H1 (cell line): ENCODE data around the gene PLK4. TPM values are rescaled to one million over a fixed set of nuclear protein-coding genes. Genes with fewer than 3 reads are reported as not detected.

Source experiments
- CTCF ChIA-PET: fragments of 300-600 bp; sonication (Branson Sonifier 250); formaldehyde crosslinking; loops from one replicate; lab custom pipeline; 2021; ENCODE audit not compliant: partially characterized antibody; lab: Charles Lee
- POLR2A ChIA-PET: fragments of 300-600 bp; sonication (Branson Sonifier 250); formaldehyde crosslinking; loops from one replicate; lab custom pipeline; 2021; ENCODE audit warnings: inconsistent platforms; ENCODE audit not compliant: partially characterized antibody; lab: Charles Lee
- DNase-seq, 2 experiments: peaks; one replicate each; pipeline versions ENCODE4 v3.0.0 to v3.0.0-alpha.2; 2010 to 2022; ENCODE audit warnings: low spot score in 2 of 2, low read depth in 1 of 2, mixed read lengths in 1 of 2
- FAIRE-seq: peaks from 2 replicates; lab custom pipeline; 2011; peaks lifted over from hg19 to GRCh38; lab: Jason Lieb, UNC
- H2AFZ ChIP-seq: 2 replicates; pipeline ENCODE4 v1.8.1; 2012; ENCODE audit warnings: low read length, inconsistent platforms
- H2AK5ac ChIP-seq: 2 replicates; pipeline ENCODE4 v1.6.1; 2013; ENCODE audit warnings: low read depth, low read length
- H2BK120ac ChIP-seq: replicated peaks from 2 replicates; pipeline ENCODE3; 2013; ENCODE audit warnings: low read depth, low read length, inconsistent platforms
- H2BK12ac ChIP-seq: 2 replicates; pipeline ENCODE4 v1.6.1; 2013; ENCODE audit warnings: low read depth, low read length
- H2BK15ac ChIP-seq: 2 replicates; pipeline ENCODE4 v1.6.1; 2013; ENCODE audit warnings: low read length
- H2BK20ac ChIP-seq: 2 replicates; pipeline ENCODE4 v1.6.1; 2013; ENCODE audit warnings: low read length
- H2BK5ac ChIP-seq: 2 replicates; pipeline ENCODE4 v1.6.1; 2013; ENCODE audit warnings: low read depth, low read length
- H3K14ac ChIP-seq: 2 replicates; pipeline ENCODE4 v1.6.1; 2013; ENCODE audit warnings: inconsistent platforms; ENCODE audit not compliant: insufficient read length
- H3K18ac ChIP-seq: 2 replicates; pipeline ENCODE4 v1.6.1; 2013; ENCODE audit warnings: low read length; ENCODE audit errors: extremely low read depth
- H3K23ac ChIP-seq: 2 replicates; pipeline ENCODE4 v1.6.1; 2013; ENCODE audit warnings: inconsistent platforms; ENCODE audit not compliant: insufficient read length
- H3K23me2 ChIP-seq: 2 replicates; pipeline ENCODE4 v1.6.1; 2013; ENCODE audit warnings: low read depth, low read length
- H3K27ac ChIP-seq: 2 replicates; pipeline ENCODE4 v1.6.1; 2011; ENCODE audit warnings: low read depth, low read length, inconsistent platforms
- H3K27me3 ChIP-seq, 4 experiments: replicated peaks in 1 of 4; 1 replicate in 1 of 4; 2 replicates in 3 of 4; pipeline versions ENCODE4 v1.6.1 to v1.8.1; 2011 to 2013; ENCODE audit warnings: low read length in 3 of 4, mild to moderate bottlenecking in 3 of 4, inconsistent platforms in 2 of 4, mixed read lengths in 2 of 4, moderate library complexity in 1 of 4; ENCODE audit not compliant: control insufficient read depth in 3 of 4, insufficient read depth in 3 of 4; ENCODE audit errors: extremely low read depth in 1 of 4
- H3K36me3 ChIP-seq, 4 experiments: 2 replicates each; pipeline versions ENCODE4 v1.6.1 to v1.8.1; 2011 to 2013; ENCODE audit warnings: mild to moderate bottlenecking in 4 of 4, low read length in 3 of 4, moderate library complexity in 2 of 4, control low read depth in 1 of 4, inconsistent platforms in 1 of 4; ENCODE audit not compliant: insufficient read depth in 4 of 4, control insufficient read depth in 2 of 4
- H3K4ac ChIP-seq: replicated peaks from 2 replicates; pipeline ENCODE3; 2013; ENCODE audit warnings: low read length, low read depth, mixed read lengths, inconsistent platforms; ENCODE audit not compliant: insufficient read length
- H3K4me1 ChIP-seq, 4 experiments: replicated peaks in 1 of 4; 1 replicate in 1 of 4; 2 replicates in 3 of 4; pipeline versions ENCODE4 v1.6.1 to v1.8.1; 2011 to 2013; ENCODE audit warnings: low read length in 3 of 4, inconsistent platforms in 2 of 4, mixed read lengths in 1 of 4; ENCODE audit not compliant: insufficient read depth in 4 of 4, control insufficient read depth in 3 of 4
- H3K4me2 ChIP-seq, 2 experiments: 2 replicates each; pipeline versions ENCODE4 v1.6.1 to v1.8.1; 2011 to 2013; ENCODE audit warnings: low read depth in 2 of 2, low read length in 2 of 2, control low read depth in 1 of 2, inconsistent platforms in 1 of 2, mild to moderate bottlenecking in 1 of 2; ENCODE audit not compliant: insufficient read depth in 1 of 2
- H3K4me3 ChIP-seq, 4 experiments: fragments of 200-600, 300-600 bp in 1 of 4; sonication (generic), shearing (Covaris generic), sonication (Bioruptor Twin) in 1 of 4; 2 replicates each; pipeline versions ENCODE4 v1.5.1 to v1.8.1; 2011 to 2016; ENCODE audit warnings: low read length in 4 of 4, low read depth in 3 of 4, control low read depth in 2 of 4, inconsistent platforms in 2 of 4, mild to moderate bottlenecking in 2 of 4, mixed read lengths in 1 of 4, moderate library complexity in 1 of 4; ENCODE audit not compliant: insufficient read depth in 2 of 4; ENCODE audit errors: extremely low read depth in 1 of 4
- H3K56ac ChIP-seq: replicated peaks from 2 replicates; pipeline ENCODE3; 2013; ENCODE audit warnings: low read depth, mild to moderate bottlenecking, mixed read lengths, low read length, inconsistent platforms; ENCODE audit not compliant: insufficient read length
- H3K79me1 ChIP-seq: 2 replicates; pipeline ENCODE4 v1.6.1; 2013; ENCODE audit warnings: low read depth, low read length, control low read depth
- H3K79me2 ChIP-seq, 2 experiments: 2 replicates each; pipeline versions ENCODE4 v1.6.1 to v1.8.1; 2012 to 2013; ENCODE audit warnings: low read length in 2 of 2, mild to moderate bottlenecking in 2 of 2, inconsistent platforms in 1 of 2; ENCODE audit not compliant: insufficient read depth in 2 of 2, control insufficient read depth in 1 of 2
- H3K9ac ChIP-seq, 4 experiments: replicated peaks in 1 of 4; 1 replicate in 1 of 4; 2 replicates in 3 of 4; pipeline versions ENCODE4 v1.6.1 to v1.8.1; 2011 to 2013; ENCODE audit warnings: low read depth in 3 of 4, low read length in 3 of 4, control low read depth in 2 of 4, mild to moderate bottlenecking in 2 of 4, moderate library complexity in 2 of 4, inconsistent platforms in 1 of 4; ENCODE audit errors: extremely low read depth in 1 of 4
- H3K9me3 ChIP-seq, 2 experiments: 2 replicates each; pipeline versions ENCODE4 v1.6.1 to v1.8.1; 2012 to 2013; ENCODE audit warnings: mild to moderate bottlenecking in 2 of 2, moderate library complexity in 2 of 2, control low read depth in 1 of 2, inconsistent platforms in 1 of 2, low read depth in 1 of 2, low read length in 1 of 2, mixed read lengths in 1 of 2; ENCODE audit not compliant: insufficient read depth in 2 of 2
- H4K20me1 ChIP-seq, 2 experiments: replicated peaks in 1 of 2; 2 replicates each; pipeline versions ENCODE3 to v1.8.1; 2011 to 2013; ENCODE audit warnings: inconsistent platforms in 2 of 2, low read length in 2 of 2, mild to moderate bottlenecking in 1 of 2; ENCODE audit not compliant: insufficient read depth in 2 of 2, control insufficient read depth in 1 of 2
- H4K5ac ChIP-seq: 2 replicates; pipeline ENCODE4 v1.6.1; 2013; ENCODE audit warnings: low read length, low read depth, mixed read lengths, inconsistent platforms; ENCODE audit not compliant: insufficient read length
- H4K8ac ChIP-seq: 2 replicates; pipeline ENCODE4 v1.8.0; 2013; ENCODE audit warnings: mild to moderate bottlenecking, moderate library complexity, low read length, inconsistent platforms; ENCODE audit not compliant: insufficient read depth; ENCODE audit errors: extremely low read depth
- H4K91ac ChIP-seq: replicated peaks from 2 replicates; pipeline ENCODE3; 2013; ENCODE audit warnings: low read length, mixed read lengths, inconsistent platforms; ENCODE audit not compliant: insufficient read length
- ATF2 ChIP-seq: IDR thresholded peaks from 2 replicates; pipeline ENCODE4 v1.6.1; 2012; ENCODE audit warnings: low read length, inconsistent platforms
- CEBPB ChIP-seq: IDR thresholded peaks from 2 replicates; pipeline ENCODE4 v1.6.1; 2012; ENCODE audit warnings: low read depth, low read length
- CREB1 ChIP-seq: IDR thresholded peaks from 2 replicates; pipeline ENCODE4 v1.6.1; 2012; ENCODE audit warnings: inconsistent platforms
- E2F6 ChIP-seq: IDR thresholded peaks from 2 replicates; pipeline ENCODE4 v1.6.1; 2012; ENCODE audit warnings: inconsistent platforms
- MAFK ChIP-seq: IDR thresholded peaks from 2 replicates; pipeline ENCODE4 v1.6.1; 2012; ENCODE audit warnings: low read depth, mild to moderate bottlenecking, improper control_type of control experiment, low read length
- MAX ChIP-seq: IDR thresholded peaks from 2 replicates; pipeline ENCODE4 v1.6.1; 2012; ENCODE audit warnings: inconsistent platforms
- PHF8 ChIP-seq: fragments of 200-600 bp; sonication (generic); conservative IDR thresholded peaks from 2 replicates; pipeline ENCODE4 v1.7.1; 2012; ENCODE audit warnings: low read depth, mild to moderate bottlenecking, inconsistent platforms, low read length, moderate library complexity
- RBBP5 ChIP-seq: IDR thresholded peaks from 2 replicates; pipeline ENCODE4 v1.7.1; 2012; ENCODE audit warnings: low read depth, mild to moderate bottlenecking, inconsistent platforms, low read length, moderate library complexity, borderline replicate concordance
- SIN3A ChIP-seq, 2 experiments: IDR thresholded peaks in 1 of 2; conservative IDR thresholded peaks in 1 of 2; 2 replicates each; pipeline ENCODE4 v1.6.1; 2011 to 2012; ENCODE audit warnings: low read length in 2 of 2, improper control_type of control experiment in 1 of 2, low read depth in 1 of 2, mild to moderate bottlenecking in 1 of 2
- SIRT6 ChIP-seq: IDR thresholded peaks from one replicate; pipeline ENCODE4 v1.7.1; 2012; ENCODE audit warnings: low read length, inconsistent platforms
- SIX5 ChIP-seq: IDR thresholded peaks from 2 replicates; pipeline ENCODE4 v1.6.1; 2011; ENCODE audit warnings: mild to moderate bottlenecking, low read depth, low read length
- TEAD4 ChIP-seq: IDR thresholded peaks from 2 replicates; pipeline ENCODE4 v1.6.1; 2012; ENCODE audit warnings: low read depth, low read length, inconsistent platforms, mixed read lengths
- WGBS, 2 experiments: shearing (Covaris generic) in 1 of 2; methylation state at CpG; one replicate each; pipeline versions ENCODE4 v1.1.6 to v1.1.7; 2013 to 2015; ENCODE audit warnings: low lambda C conversion rate in 2 of 2, mixed read lengths in 2 of 2, inconsistent platforms in 1 of 2, low coverage in 1 of 2, missing lambda C conversion rate in 1 of 2; ENCODE audit not compliant: insufficient replicate concordance in 2 of 2, insufficient coverage in 1 of 2, insufficient read length in 1 of 2; ENCODE audit errors: extremely low coverage in 1 of 2, missing lambda C conversion rate in 1 of 2; 5-methylcytosine and 5-hydroxymethylcytosine counted together
- polyA plus RNA-seq, 7 experiments: library from polyadenylated mRNA; depleted of rRNA in 3 of 7; stranded (reverse) in 5 of 7; unstranded in 2 of 7; fragments of >200 nt in 5 of 7; fragments of 200-250 nt in 2 of 7; gene quantifications; 1 replicate in 5 of 7; 2 replicates in 1 of 7; 4 replicates in 1 of 7; pipeline versions ENCODE4 v1.2.1 to v1.2.3, GENCODE V29; 2011 to 2013; ENCODE audit warnings: missing spikeins in 2 of 7, mixed read lengths in 2 of 7
- total RNA-seq: library from RNA; stranded (reverse); fragmentation: NEBNext Ultra II Directional; extraction: Animal tissue kit (Norgen Biotek cat#: 25700); gene quantifications from 2 replicates; pipeline ENCODE4 v1.2.1, GENCODE V29; 2021

The PLK4 gene
- total and polyA plus RNA-seq, 2 of the 8 experiments (the other 6 are each of a cell fraction or from before 2014, with no cell fraction given): 23.3 to 35.2 TPM

- H2BK20ac ChIP-seq: no peak overlapping the region
- H3K27ac ChIP-seq: no peak overlapping the region
- H3K4ac ChIP-seq: no peak overlapping the region
- no peaks in the 10 kb centered on the region for H4K20me1 ChIP-seq
- H4K91ac ChIP-seq: no peak overlapping the region
- no peak overlapping the region for H2BK120ac ChIP-seq
- H3K36me3 ChIP-seq: peaks cover 5 to 71% (median 40%) of the 10 kb centered on the region in 4 experiments; a peak in 7 of 8 replicates
- CTCF ChIA-PET: interaction anchor here (0.6 kb wide), 2 partner anchors 47 to 506 kb away, joined by 3 read pairs; no protein-coding TSS in a partner anchor
- H4K8ac ChIP-seq: no peak overlapping the region
- H3K23ac ChIP-seq: no peak overlapping the region
- 94% methylated on average over 1 of the region's 1 CpG; no CpG with 5 or more reads in 1 of the 2 experiments for WGBS, 2 experiments
- no peak overlapping the region for H2BK12ac ChIP-seq
- H3K4me3 ChIP-seq: no peak overlapping the region
- no peak overlapping the region for H3K14ac ChIP-seq
- no peak overlapping the region for H3K4me2 ChIP-seq
- H2AK5ac ChIP-seq: no peak overlapping the region
- H2BK15ac ChIP-seq: no peak overlapping the region
- H3K23me2 ChIP-seq: no peaks in the 10 kb centered on the region
- H2AFZ ChIP-seq: no peak overlapping the region
- H3K79me2 ChIP-seq: no peaks in the 10 kb centered on the region
- no peak for DNase-seq
- no peaks in the 10 kb centered on the region for H3K9me3 ChIP-seq
- no peak overlapping the region for H3K9ac ChIP-seq
- no peaks in the 10 kb centered on the region for H3K79me1 ChIP-seq
- no peak overlapping the region for H3K56ac ChIP-seq
- FAIRE-seq: no peak
- H3K4me1 ChIP-seq: no peaks in the 10 kb centered on the region
- POLR2A ChIA-PET: interaction anchor here (0.6 kb wide), 1 partner anchor 12 kb away, joined by 3 read pairs; no protein-coding TSS in a partner anchor
- H3K18ac ChIP-seq: no peak overlapping the region
- no peaks in the 10 kb centered on the region for H3K27me3 ChIP-seq
- no peak overlapping the region for H2BK5ac ChIP-seq
- H4K5ac ChIP-seq: no peak overlapping the region
- no peak for TF ChIP-seq SIRT6
- TF ChIP-seq RBBP5: no peak
- TF ChIP-seq TEAD4: no peak
- TF ChIP-seq ATF2: no peak
- TF ChIP-seq E2F6: no peak
- TF ChIP-seq MAX: no peak
- TF ChIP-seq CREB1: no peak
- no peak for TF ChIP-seq SIX5
- TF ChIP-seq SIN3A (conservative IDR thresholded peaks at IDR 0.05 in 1 of 2, IDR thresholded peaks at IDR 0.05 in 1 of 2; ENCODE audit: low read depth in 1 of 2, low read length in 2 of 2): no peak
- no peak for TF ChIP-seq MAFK
- TF ChIP-seq PHF8: no peak
- no peak for TF ChIP-seq CEBPB
Observed at GRCh38 chr4:127896528-127896927, 15.8 kb downstream of the PLK4 start.
